Sigmoid colon (tissue), 7 donors: ENCODE measurements around the gene B3GALT6. TPM values are rescaled to one million over a fixed set of nuclear protein-coding genes. Genes with fewer than 3 reads are reported as not detected.

Experiments used
- DNase-seq: peaks from one replicate; pipeline ENCODE4 v3.0.0-alpha.2; 2019
- H3K27ac ChIP-seq, 4 donors: fragments of 200-600 bp; sonication (generic); one replicate each; pipeline ENCODE4 v1.5.1; 2016 to 2019; ENCODE audit warnings: mild to moderate bottlenecking in 1 of 4
- H3K27me3 ChIP-seq, 3 donors: fragments of 200-600 bp; sonication (generic); one replicate each; pipeline ENCODE4 v1.5.1; 2019; ENCODE audit warnings: mild to moderate bottlenecking in 1 of 3
- H3K36me3 ChIP-seq, 4 donors: fragments of 200-600 bp; sonication (generic); one replicate each; pipeline ENCODE4 v1.5.1; 2016 to 2019
- H3K4me1 ChIP-seq, 4 donors: fragments of 200-600 bp; sonication (generic); one replicate each; pipeline ENCODE4 v1.5.1; 2017 to 2019
- H3K4me3 ChIP-seq, 4 donors: fragments of 200-600 bp; sonication (generic); one replicate each; pipeline ENCODE4 v1.5.1; 2017 to 2019; ENCODE audit warnings: mild to moderate bottlenecking in 2 of 4, moderate library complexity in 1 of 4
- H3K9me3 ChIP-seq, 4 donors: fragments of 200-600 bp in 3 of 4; sonication (generic) in 3 of 4; one replicate each; pipeline versions ENCODE4 v1.5.1 to v1.6.1; 2013 to 2019
- EP300 ChIP-seq, 4 donors: sonication (generic); formaldehyde crosslinking; IDR thresholded peaks; one replicate each; pipeline ENCODE4 v1.6.1; 2017; ENCODE audit warnings: antibody characterized with exemption in 4 of 4
- POLR2A ChIP-seq, 2 donors: fragments of 450-650 bp; IDR thresholded peaks; one replicate each; pipeline ENCODE4 v1.6.1; 2016; ENCODE audit warnings: antibody characterized with exemption in 2 of 2, mild to moderate bottlenecking in 2 of 2, moderate library complexity in 2 of 2
- POLR2AphosphoS5 ChIP-seq, 4 donors: sonication (generic); formaldehyde crosslinking; IDR thresholded peaks; one replicate each; pipeline ENCODE4 v1.6.1; 2017; ENCODE audit warnings: antibody characterized with exemption in 4 of 4
- WGBS, 2 donors: extraction: QIAGEN DNeasy Blood & Tissue Kit; methylation state at CpG; one replicate each; pipeline ENCODE4 v1.1.7; 2013; 5-methylcytosine and 5-hydroxymethylcytosine counted together
- intact Hi-C: fragments of 100-400 bp; cut with DNase I; formaldehyde crosslinking; loops from one replicate; pipeline ENCODE4 v1.15.1; 2023
- polyA plus RNA-seq, 3 donors: library from polyadenylated mRNA; stranded (reverse); fragments of 200-250 nt; gene quantifications; one replicate each; pipeline ENCODE4 v1.2.3, GENCODE V29; 2013
- total RNA-seq, 4 donors: library from RNA; depleted of rRNA; stranded (reverse); fragments of >200 nt; gene quantifications; one replicate each; pipeline ENCODE4 v1.1.0, GENCODE V29; 2016
- TF ChIP-seq, protein P1 (sequence below), 4 experiments: fragments of 450-650 bp in 3 of 4; fragments of 200-600 bp in 1 of 4; IDR thresholded peaks; one replicate each; pipeline ENCODE4 v1.5.1; 2016 to 2019; ENCODE audit warnings: antibody characterized with exemption in 4 of 4, mild to moderate bottlenecking in 3 of 4, moderate library complexity in 2 of 4
- donor health status: healthy with polysubstance abuse.
- donor health status: Bipolar disorder and iron deficiency.
- donor health status: healthy.

The B3GALT6 gene
- total and polyA plus RNA-seq, 7 donors = 1.8 to 12.5 (median 9.1) TPM

DNA sequence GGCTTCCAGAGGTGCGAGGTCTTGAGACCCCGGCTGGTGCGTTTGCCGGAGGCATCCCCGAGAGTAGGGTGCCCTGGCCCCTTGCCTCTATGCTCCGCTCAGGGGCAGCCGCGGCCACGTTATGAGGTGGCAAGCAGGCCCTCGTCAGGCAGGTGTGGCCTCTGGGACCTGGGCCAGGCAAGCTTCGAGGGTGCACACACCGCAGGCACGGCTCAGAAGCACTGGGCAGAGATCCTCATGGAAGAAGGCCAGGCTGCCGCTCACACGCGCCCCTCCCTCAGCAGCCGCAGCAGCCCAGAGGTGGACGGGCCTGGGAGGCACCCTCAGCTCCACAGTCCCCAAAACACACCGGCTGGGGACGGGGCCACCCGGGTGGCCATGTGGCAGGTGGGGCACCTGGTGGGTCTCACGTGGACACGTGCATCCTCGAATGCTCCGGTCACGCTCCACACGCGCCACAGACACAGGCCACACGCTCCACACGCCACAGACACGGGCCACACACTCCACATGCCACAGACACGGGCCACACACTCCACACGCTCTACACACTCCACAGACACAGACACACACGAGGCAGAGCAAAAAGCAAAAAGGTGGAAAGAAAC, 6.7 kb upstream of the B3GALT6 start:
- peaks cover 0 to 26% (median 14%) of the 10 kb centered on the region in 4 donors for H3K4me1 ChIP-seq
- WGBS, 2 donors = 63 to 90% methylated on average over 34 of the region's 34 CpGs
- no peak for DNase-seq
- intact Hi-C loops = no loop called here
- H3K27ac ChIP-seq = no peak overlapping the region
- no peaks in the 10 kb centered on the region for H3K9me3 ChIP-seq
- H3K27me3 ChIP-seq = no peaks in the 10 kb centered on the region
- peaks cover 44 to 88% (median 61%) of the 10 kb centered on the region in 4 donors for H3K36me3 ChIP-seq
- no peak overlapping the region for H3K4me3 ChIP-seq
- TF ChIP-seq, protein P1, sequence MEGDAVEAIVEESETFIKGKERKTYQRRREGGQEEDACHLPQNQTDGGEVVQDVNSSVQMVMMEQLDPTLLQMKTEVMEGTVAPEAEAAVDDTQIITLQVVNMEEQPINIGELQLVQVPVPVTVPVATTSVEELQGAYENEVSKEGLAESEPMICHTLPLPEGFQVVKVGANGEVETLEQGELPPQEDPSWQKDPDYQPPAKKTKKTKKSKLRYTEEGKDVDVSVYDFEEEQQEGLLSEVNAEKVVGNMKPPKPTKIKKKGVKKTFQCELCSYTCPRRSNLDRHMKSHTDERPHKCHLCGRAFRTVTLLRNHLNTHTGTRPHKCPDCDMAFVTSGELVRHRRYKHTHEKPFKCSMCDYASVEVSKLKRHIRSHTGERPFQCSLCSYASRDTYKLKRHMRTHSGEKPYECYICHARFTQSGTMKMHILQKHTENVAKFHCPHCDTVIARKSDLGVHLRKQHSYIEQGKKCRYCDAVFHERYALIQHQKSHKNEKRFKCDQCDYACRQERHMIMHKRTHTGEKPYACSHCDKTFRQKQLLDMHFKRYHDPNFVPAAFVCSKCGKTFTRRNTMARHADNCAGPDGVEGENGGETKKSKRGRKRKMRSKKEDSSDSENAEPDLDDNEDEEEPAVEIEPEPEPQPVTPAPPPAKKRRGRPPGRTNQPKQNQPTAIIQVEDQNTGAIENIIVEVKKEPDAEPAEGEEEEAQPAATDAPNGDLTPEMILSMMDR (IDR thresholded peaks at IDR 0.05) = no peak
- TF ChIP-seq POLR2AphosphoS5 (IDR thresholded peaks at IDR 0.05) (no peak), EP300 (IDR thresholded peaks at IDR 0.05) (no peak), POLR2A (IDR thresholded peaks at IDR 0.05) (no peak)

DNA sequence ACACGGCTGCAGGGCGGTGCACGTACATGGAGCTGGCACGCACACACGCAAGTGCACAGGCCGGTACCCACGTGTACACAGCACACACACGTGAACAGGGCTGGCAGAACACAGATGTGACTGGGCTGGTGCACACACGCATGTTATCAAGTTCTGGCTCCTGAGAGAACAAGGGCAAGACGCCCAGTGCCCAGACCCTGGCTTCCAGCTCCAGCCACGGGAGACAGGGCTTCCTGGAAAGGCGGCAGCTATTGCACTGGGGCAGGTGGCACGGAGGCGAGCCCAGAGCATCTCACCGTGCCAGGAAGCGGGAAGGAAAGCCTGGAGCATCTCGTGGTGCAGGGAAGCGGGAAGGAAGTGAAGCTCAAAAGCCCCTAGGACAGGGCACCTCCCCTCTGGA, 6.1 kb upstream of the B3GALT6 start:
- intact Hi-C loops = no loop called here
- H3K4me1 ChIP-seq = peaks cover 0 to 32% (median 20%) of the 10 kb centered on the region in 4 donors
- no peaks in the 10 kb centered on the region for H3K9me3 ChIP-seq
- no peak for DNase-seq
- H3K36me3 ChIP-seq = peaks cover 39 to 82% (median 58%) of the 10 kb centered on the region in 4 donors
- 89 to 91% methylated on average over 18 of the region's 18 CpGs for WGBS, 2 donors
- H3K27ac ChIP-seq = no peak overlapping the region
- no peak for TF ChIP-seq POLR2AphosphoS5 (IDR thresholded peaks at IDR 0.05)
- TF ChIP-seq, protein P1 (IDR thresholded peaks at IDR 0.05) = no peak
- no peak for TF ChIP-seq POLR2A (IDR thresholded peaks at IDR 0.05)
- TF ChIP-seq EP300 (IDR thresholded peaks at IDR 0.05) = no peak
- H3K4me3 ChIP-seq = no peak overlapping the region
- no peaks in the 10 kb centered on the region for H3K27me3 ChIP-seq

DNA sequence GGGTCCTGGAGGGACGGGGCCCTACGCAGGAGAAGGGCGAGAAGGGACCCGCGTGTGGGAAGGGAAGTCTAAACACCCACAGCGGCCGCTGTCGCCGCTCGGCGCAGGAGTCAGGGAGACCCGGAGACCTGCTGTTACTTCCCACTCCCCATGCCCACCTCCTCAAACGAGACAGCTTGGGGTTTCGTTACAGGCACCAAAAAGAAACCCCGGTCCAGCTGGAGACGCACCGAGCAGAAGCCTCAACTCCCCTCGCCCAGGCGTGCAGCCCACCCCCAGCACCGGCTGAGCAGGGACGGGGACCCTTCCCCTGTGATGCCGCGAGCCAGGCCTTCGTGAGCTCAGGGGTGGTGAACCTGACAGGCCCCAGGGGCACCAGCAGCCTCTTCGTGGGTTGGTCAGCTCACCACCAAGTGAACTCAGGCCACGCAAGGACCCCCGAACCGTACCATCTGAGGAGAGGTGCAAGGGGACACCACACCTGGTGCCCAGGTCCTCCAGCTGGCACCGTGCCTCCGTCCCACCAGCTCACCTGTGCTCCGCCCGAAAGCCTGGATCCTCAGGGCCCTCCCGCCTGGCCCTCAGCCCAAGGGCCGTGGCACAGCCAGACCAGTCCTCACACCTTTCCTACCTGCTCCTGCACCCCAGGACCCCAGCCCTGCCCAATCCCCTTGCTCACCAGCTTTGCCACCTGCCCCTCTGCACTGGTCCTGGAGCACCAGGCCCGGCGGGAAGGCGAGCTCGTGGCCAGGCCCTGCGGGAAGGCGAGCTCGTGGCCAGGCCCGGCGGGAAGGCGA, 5.3 kb upstream of the B3GALT6 start:
- TF ChIP-seq EP300 (IDR thresholded peaks at IDR 0.05) = no peak
- no peak for TF ChIP-seq POLR2AphosphoS5 (IDR thresholded peaks at IDR 0.05)
- TF ChIP-seq POLR2A (IDR thresholded peaks at IDR 0.05) = no peak
- TF ChIP-seq, protein P1 (IDR thresholded peaks at IDR 0.05) = no peak
- WGBS, 2 donors = 91 to 93% methylated on average over 44 of the region's 44 CpGs
- Histone ChIP-seq H3K9me3 (no peaks in the 10 kb centered on the region), H3K27ac (no peak overlapping the region), H3K4me1 (peaks cover 0 to 34% (median 22%) of the 10 kb centered on the region in 4 donors), H3K27me3 (no peaks in the 10 kb centered on the region), H3K36me3 (peaks cover 31 to 73% (median 55%) of the 10 kb centered on the region in 4 donors), H3K4me3 (no peak overlapping the region)
- intact Hi-C loops = no loop called here
- DNase-seq = no peak

DNA sequence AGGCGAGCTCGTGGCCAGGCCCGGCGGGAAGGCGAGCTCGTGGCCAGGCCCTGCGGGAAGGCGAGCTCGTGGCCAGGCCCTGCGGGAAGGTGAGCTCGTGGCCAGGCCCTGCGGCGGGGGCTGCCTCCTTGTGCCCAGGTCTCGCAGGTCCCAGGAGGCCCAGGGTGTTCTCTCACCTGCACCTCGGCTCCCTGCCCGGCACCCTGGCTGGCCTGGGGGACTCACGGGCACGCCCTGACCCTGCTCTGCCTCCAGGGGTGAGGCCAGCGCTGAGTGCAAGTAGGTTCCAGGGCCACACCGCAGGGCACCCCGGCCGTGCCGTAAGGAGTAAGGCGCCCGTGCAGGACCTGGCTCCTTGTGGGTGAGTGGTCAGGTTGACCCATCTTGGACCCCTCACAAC, 4.7 kb upstream of the B3GALT6 start:
- Histone ChIP-seq H3K36me3 (peaks cover 25 to 67% (median 50%) of the 10 kb centered on the region in 4 donors), H3K4me3 (no peak overlapping the region), H3K9me3 (no peaks in the 10 kb centered on the region), H3K4me1 (peaks cover 0 to 34% (median 22%) of the 10 kb centered on the region in 4 donors), H3K27ac (no peak overlapping the region), H3K27me3 (no peaks in the 10 kb centered on the region)
- TF ChIP-seq, protein P1 (IDR thresholded peaks at IDR 0.05) = no peak
- no peak for TF ChIP-seq POLR2AphosphoS5 (IDR thresholded peaks at IDR 0.05)
- no peak for TF ChIP-seq POLR2A (IDR thresholded peaks at IDR 0.05)
- no peak for TF ChIP-seq EP300 (IDR thresholded peaks at IDR 0.05)
- intact Hi-C loops = no loop called here
- 95 to 97% methylated on average over 25 of the region's 25 CpGs for WGBS, 2 donors
- no peak for DNase-seq
